ENCODE results near the gene PTGS2. TPM values are rescaled to one million over a fixed set of nuclear protein-coding genes. Genes with fewer than 3 reads are reported as not detected.
"Not testable (repeated sequence)": the region's sequence is repeated elsewhere in the genome, so short reads cannot be mapped to it uniquely, and the experiment has no call there.

Gene PTGS2
- total RNA-seq, 1 donor from 2014 or later, result 15.0 TPM

DNA sequence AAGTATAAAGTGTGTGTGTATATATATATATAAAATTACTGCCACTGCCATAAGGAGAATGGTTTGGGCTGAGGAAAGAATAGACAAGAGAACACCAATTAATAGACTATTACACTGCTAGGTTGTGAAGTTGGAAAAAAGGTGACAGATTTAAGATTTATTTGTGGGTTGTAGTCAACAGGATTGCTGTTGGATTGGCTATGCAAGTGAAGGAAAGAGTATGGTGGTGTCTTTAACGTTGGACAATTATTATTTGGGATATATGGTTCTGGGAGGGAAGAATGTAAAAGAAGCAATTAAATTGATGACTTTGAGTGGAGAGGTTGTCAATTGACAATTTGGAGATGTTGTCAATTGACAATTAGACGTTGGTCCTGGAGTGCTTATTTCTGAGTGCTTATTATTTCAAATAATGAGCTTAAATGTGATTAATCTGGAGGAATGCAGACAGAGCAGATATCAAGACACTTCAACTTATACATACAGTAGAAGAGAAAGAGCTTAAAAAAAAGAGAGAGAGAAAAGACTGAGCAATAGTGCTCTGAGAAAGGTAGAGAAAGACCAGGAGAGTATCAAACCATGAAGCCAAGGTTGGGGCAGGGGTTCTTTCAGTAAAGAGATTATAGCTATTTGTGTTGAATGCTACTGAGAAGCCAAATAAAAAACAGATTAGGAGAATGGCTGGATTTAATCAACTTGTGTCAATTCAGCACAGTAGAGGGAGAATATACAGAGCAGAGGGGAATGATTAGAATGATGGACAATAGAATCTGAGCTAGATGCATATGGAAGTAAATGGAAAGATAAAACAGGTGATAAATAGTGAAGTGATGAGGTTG lies 9.7 kb downstream of the PTGS2 start:
- DNase-seq, result no peak

DNA sequence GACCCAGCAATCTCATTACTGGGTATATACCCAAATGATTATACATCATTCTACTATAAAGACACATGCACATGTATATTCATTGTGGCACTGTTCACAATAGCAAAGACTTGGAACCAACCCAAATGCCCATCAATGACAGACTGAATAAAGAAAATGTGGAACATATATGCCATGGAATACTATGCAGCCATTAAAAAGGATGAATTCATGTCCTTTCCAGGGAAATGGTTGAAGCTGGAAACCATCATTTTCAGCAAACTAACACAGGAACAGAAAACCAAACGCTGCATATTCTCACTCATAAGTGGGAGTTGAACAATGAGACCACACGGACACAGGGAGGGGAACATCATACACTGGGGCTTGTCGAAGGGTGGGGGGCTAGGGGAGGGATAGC lies 10.4 kb downstream of the PTGS2 start:
- DNase-seq, result not testable (repeated sequence)

DNA sequence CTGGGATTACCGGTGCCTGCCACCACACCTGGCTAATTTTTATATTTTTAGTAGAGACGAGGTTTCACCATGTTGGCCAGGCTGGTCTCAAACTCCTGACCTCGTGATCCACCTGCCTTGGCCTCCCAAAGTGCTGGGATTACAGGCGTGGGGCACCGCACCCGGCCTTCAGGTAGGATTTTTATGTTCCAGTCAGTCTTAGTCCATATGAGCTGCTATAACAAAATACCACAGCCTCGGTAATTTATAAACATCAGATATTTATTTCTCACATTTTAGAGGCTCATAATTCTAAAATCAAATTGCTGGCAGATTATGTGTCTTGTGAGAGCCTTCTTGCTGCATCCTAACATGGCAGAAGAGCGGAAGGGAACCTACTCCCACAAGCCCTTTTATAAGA lies 16.0 kb downstream of the PTGS2 start:
- DNase-seq, result not testable (repeated sequence)

DNA sequence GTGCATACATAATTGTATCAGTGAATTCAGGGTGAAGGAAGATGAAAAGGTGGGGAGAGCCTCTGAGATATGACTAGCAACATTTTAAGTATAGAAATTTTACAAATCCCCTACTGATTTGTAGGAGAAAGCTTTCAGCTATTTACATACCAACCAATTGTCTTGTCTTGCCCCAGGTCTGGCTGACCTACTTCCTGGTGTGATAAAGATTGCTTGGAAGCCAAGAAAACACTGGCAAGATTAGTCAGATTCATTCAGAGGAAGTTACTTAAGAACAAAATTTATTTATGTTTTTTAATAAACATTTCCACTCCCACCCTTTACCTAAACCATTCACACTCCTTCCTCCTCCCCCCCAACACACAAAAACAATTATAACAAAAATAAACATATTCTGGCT lies 17.5 kb downstream of the PTGS2 start:
- DNase-seq, result peak; percentile 73

DNA sequence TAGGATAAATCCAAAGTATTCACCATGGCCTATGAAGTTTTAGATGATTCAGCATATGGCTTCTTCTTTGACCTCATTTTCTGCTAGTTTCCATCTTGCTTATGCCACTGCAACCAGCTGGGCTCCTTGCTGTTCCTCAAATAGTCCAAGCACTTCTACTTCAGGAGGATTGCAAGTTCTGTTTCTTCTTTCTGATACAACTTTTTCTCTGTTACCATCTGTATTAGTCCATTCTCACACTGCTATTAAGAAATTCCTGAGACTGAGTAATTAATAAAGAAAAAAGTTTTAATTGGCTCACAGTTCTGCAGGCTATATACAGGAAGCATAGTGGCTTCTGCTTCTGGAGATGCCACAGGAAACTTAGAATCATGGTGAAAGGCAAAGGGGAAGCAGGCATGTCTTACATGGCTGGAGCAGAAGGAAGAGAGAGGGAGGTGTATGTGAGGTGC lies 20.3 kb downstream of the PTGS2 start:
- DNase-seq, result no peak

DNA sequence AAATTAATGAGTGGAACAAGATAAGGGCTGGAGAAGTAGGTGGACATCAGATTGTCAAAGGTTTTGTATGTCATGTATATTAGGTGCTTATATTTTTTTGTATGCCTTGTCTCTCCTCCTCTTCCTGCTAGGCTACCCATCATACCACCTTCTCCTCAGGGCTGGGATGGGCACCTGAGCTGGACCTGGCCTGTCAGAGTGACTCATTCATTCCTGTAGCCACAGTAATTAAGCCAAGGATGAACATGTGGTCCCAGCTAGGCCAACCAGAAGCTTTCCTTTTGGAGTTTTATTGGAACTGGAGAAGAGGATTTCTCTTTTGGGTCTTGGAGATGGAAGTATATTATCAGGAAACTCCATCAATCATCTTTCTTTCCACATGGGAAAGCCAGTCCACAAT lies 21.2 kb downstream of the PTGS2 start:
- DNase-seq, result no peak

DNA sequence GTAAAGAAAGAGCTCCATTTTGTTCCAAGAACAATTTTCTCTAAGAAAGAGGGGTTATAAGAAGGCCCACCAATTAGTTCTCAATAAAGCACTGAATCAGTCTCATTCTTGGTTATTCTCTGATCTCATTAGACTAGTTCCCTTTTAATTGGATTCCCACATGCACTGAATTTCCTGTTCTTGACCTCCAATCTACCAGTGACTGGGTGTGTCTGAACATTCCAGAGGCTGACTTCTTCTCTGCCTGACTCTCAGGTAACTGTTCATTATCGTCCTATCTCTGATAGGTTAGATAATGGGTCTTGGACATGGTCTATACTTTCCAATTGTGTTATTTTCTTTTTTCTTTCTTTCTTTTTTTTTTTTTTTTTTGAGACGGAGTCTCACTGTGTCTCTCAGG lies 22.7 kb downstream of the PTGS2 start:
- DNase-seq, result no peak

DNA sequence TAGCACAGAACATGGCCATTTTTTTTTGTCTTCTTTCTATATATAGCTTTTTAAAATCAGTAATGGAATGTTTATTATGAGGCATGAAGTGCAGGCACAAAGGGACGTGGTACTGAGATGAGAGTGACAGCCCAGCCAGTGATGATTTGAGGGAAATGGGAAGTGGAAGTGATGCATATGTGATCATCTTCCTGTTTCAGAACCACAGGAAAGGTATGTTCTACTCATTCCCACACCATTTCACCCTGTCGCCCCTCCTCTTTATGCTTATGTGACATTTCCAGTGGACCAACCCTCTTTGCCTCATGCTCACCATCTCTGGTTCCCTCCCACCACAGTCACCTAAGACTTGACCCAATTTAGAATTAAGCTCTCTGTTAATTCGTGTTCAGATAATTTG lies 24.3 kb downstream of the PTGS2 start:
- DNase-seq, result peak; percentile 65

DNA sequence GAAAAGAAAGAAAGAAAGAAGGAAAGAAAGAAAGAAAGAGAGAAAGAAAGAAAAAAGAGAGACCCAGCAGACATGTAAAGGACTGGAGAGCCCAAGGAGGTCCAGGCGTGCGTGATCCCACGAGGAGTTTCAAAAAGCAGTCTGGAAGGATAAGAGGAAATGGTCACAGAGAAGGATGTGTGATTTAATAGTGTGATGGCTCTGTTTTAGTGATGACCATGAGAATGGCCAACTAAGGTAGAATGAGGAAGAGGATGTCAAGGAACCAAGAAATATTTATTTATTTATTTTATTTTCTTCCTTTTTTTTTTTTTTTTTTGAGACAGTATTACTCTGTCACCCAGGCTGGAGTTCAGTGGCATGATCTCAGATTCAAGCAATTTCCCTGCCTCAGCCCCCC lies 25.5 kb downstream of the PTGS2 start:
- no peak for DNase-seq

DNA sequence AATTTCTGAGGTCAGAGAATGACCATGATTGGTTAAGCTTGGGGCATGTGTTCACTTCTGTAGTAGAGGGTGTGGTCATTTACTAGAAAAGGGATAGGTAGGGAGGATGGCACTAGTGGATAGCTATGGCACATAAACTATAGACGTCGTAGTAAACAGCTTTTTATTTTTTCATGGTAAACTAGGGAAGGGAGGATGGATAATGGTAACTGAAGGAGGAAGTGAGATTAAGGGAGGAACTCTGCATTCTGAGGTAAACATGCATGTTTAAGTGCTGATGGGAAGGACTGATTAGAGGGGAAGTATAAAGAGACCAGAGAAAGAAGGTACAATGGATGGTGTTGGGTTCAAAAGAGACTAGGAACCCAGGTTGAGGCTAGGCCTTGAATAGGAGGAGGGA lies 26.9 kb downstream of the PTGS2 start:
- no peak for DNase-seq

DNA sequence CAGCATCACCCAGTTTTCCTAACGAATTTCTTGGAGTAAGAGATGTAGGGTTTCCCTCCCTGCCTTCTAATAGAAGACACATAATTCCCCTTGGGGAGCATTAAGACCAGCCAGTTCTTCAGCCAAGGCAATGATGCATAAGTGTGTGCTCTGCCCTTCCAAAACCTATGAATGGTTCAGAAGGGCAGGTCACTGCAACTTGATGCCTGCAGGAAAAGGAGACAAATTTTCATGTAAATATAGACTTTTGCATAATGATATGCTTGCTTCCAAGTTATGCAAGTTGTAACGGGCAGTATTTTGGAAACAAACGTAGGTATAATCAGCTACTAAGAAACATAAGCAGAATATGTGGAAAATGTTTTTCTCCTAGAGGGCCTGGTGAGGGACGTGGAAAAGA lies 31.6 kb downstream of the PTGS2 start:
- DNase-seq, result no peak

DNA sequence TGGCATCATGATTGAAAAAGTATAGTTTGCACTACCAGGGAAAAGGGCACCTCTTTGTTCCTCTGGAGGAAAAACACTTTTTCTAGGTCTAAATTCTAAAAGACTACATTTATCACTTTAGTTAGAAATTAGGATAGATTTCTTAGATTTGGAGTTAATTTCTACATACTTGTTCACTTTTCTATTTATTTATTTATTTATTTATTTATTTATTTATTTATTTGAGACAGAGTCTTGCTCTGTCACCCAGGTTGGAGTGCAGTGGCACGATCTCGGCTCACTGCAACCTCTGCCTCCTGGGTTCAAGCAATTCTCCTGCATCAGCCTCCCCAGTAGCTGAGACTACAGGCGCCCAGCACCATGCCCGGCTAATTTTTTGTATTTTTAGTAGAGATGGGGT lies 32.2 kb downstream of the PTGS2 start:
- not testable (repeated sequence) for DNase-seq

DNA sequence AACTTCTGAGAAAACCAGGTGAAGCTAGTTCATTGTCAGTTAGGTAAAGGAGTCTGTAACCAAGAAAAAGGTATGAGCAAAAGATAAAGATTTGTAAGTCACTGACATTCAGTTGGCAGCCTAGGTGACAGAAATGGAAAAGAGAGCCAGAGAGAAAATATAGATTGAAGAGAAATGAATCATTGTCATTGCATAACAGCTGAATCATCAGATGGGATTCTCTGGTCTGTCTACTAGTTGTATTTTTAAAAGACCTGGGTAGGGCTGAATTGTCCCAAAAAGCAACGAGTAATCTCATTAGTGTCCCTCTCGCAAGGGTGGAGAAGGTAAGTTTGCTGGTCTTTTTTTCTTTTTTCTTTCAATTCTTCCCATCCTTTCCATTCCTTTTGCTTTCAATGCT lies 36.6 kb downstream of the PTGS2 start:
- no peak for DNase-seq

DNA sequence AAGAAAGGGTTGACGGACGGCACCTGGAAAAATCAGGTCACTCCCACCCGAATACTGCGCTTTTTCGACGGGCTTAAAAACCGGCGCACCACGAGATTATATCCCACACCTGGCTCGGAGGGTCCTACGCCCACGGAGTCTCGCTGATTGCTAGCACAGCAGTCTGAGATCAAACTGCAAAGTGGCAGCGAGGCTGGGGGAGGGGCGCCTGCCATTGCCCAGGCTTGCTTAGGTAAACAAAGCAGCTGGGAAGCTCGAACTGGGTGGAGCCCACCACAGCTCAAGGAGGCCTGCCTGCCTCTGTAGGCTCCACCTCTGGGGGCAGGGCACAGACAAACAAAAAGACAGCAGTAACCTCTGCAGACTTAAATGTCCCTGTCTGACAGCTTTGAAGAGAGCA lies 42.7 kb downstream of the PTGS2 start:
- DNase-seq, result not testable (repeated sequence)

DNA sequence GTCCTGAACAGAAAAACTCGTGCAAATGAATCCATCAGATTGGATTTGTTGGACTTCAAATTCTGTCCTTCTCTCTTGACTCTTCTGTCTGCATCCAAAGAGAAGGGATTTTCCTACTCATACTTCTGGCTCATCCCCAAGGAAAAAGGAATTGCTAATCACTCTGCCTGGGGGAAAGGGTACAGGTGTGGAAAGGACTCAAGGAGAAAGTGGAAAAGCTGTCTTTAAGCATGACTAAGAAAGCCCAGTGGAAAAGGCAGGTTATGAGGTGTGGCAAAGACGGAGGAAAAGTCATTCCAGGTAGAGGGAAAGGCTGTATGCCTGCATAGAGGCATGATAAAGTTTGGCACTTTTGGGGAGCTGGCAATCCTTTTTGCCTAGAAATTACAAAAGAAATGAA lies 43.4 kb downstream of the PTGS2 start:
- no peak for DNase-seq

DNA sequence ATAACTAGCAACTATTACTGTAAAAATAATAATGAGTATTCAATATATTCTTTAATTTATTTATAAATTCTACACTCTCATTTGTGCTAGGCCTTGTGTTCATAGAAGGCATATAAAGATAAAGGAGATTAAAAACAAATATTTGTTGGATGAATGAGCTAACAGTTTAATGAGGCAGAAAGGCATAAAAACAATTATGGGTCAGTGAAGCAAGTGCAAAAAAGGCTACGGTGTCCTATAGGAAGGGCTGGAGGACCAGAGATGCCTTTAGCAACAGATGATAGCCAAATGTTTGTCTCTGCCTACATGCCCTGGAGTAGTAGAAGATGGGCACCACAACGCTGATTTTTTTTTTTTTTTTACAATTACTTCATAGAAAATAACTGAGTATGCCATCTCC lies 45.7 kb downstream of the PTGS2 start:
- DNase-seq, result no peak

DNA sequence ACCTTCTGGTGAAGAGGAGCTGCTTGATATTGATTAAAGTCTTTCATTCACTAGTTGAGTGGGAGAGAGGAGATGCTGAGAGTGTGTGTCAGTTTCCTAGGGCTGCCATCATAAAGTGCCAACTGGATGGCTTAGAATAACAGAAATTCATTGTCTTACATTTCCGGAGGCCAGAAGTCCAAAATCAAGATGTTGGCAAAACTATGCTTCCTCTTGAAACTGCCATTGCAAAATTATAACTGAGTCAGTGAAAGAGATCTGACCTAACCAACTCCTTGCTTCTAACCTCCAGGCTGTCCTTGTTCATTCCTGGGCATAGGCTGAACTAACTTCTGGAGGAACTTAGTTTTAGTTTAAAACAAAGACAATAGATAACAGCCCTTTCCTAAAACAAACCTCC lies 47.1 kb downstream of the PTGS2 start:
- peak; percentile 50 for DNase-seq

DNA sequence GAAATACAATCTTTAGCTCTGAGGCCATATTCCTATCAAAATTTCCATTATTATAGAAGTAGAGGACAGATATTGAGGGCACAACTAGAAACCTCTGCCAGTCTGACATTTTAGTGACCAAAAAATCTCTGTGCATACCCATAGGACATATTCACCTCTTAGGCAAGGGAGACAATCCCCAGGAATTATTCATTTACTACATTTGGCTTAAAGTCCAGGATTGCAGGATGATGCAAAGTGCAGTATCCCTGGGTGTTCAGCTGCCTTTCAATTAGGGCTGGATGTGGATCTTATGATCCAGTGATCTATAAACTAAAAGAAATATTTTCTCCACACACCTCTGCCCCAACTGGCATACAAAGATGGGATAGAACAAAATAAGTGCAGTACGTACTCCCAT lies 50.9 kb downstream of the PTGS2 start:
- no peak for DNase-seq

DNA sequence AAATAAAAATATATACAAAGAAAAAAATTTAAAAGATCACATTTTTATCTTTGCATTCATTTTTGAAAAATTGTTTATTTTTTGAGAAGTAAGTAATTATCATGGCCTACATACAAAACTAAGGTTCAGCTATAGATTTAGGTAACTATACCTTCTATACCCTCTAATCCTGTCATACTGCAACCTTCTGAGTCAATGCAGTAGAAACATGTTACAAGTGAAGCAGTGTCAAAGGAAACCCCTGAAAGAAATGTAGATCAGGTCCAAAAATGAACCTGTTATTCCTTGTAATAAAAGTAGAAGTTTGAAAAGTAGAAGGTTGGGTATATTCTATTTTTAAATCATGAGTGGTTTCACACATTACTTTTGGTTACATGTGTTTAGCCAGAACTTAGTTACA lies 51.3 kb downstream of the PTGS2 start:
- DNase-seq, result no peak

DNA sequence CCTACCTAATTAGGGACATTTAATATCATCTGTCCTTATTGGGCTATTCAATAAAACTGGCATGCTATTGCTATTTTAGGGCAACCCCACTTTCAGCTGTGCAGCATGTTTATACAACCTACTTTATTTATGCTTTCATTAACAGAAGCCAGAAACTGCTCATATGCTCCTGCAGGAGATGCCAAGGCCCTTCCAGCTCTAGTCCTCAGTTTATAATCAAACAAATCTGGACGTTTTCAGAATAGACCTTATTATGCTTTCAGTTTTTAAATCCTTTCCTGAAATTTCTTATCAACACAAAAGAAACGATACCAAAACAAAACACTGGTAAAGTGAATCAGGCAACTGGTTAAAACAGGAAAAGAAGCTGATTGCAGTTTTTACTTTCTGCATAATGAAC lies 53.2 kb downstream of the PTGS2 start:
- peak; percentile 21 for DNase-seq

DNA sequence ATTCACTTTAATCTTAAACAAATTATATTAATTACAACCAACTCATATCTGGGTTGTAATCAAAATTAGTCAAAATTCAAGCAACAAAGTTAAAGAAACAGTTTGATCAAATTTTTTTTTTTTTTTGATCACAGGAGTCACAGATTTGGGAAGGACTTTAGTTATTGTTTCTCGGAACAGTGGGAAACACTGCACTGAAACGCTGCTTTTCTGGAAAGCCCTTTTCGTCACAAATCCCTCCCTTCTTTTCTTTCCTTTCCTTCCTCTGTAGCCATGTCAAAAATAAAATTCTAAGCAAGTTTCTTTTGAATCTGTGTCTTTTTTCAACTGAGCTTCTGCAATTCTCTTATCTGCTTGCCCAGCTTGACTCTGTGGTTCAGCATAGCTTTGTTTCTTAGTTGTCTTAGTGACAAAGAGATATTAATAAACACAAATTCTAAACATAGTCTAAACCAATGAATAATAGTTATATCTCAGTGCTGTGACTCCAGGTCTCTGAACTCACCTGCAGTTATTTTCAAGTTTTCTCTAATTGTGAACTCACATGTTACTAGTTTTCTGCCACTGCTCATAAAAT lies 53.8 kb downstream of the PTGS2 start:
- DNase-seq, result peak; percentile 71

DNA sequence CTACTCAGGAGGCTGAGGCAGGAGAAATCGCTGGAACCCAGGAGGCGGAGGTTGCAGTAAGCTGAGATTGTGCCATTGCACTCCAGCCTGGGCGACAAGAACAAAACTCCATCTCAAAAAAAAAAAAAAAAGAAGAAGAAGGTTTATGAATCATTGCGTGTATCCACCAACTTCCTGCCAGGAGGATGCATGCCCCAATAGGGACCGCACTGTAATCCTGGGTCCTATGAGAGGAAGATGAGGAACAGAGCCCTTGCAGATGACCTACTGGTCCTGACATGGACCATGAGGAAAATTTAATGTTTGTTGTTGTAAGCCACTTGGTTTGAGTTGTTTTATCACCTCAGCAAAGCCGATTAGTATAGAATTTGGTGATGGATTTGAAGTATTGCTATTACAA lies 56.7 kb downstream of the PTGS2 start:
- no peak for DNase-seq
